GM18498 (cell line): ENCODE measurements around the gene ZNF532.

Experiments
- ATAC-seq: cut with Tn5 transposase; IDR thresholded peaks from one replicate; pipeline ENCODE4 v1.9.1; 2021; ENCODE audit warnings: mild to moderate bottlenecking, moderate library complexity; ENCODE audit not compliant: unreplicated experiment

The ZNF532 gene

DNA sequence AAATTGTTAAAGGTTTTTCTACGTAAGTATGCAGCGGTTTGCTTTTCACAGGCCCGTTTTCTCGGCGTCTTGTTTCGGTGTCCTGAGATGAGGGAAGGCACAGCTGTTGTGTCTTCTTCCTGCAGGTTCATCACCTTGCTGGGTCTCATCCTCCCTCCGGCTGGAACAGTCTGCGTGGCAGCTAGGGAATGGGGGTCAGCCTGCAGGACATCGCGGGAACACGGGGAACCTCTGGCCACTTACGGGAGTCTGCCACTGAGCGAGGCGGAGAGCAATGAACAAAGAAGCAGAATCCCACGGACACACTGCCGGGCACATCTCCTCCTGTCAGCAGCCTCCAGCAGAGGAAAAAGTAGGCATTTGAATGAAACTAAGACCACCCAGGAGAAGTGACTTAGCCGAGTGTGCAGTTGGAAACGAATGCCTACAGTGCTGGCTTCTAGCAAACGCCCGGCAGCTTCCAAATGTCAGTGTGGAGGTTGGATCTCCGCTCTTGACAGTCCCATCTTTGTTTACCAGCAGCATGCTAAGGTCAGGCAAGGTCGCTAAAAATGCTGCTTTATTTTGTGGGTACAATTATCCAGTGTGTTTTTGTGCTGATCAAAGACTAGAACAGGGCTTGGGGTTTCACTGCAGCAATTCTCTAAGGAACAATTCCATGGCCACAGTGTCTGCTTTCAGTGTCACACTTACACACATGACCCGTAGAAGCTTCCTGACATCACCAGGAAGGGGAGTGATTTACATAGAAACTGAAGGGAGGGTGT, 165.2 kb downstream of the ZNF532 start:
- no peak for ATAC-seq

DNA sequence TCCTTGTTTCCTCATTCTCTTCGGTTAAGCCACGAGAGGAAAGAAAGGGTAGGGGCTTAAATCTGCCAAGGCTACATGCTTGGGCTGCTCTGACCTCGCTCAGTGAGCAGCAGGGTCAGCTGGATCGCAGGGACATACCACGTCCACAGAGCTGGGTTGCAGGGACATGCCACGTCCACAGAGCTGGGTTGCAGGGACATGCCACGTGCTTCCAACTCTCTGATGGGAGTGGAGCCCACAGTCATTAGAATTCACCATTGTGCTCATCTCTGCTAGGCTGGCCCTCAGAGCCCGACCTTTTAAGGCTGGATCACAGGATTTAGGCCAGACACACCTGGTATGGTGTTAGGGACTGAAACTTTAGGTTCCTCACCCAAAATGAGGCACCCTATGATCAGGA, 167.6 kb downstream of the ZNF532 start:
- no peak for ATAC-seq

DNA sequence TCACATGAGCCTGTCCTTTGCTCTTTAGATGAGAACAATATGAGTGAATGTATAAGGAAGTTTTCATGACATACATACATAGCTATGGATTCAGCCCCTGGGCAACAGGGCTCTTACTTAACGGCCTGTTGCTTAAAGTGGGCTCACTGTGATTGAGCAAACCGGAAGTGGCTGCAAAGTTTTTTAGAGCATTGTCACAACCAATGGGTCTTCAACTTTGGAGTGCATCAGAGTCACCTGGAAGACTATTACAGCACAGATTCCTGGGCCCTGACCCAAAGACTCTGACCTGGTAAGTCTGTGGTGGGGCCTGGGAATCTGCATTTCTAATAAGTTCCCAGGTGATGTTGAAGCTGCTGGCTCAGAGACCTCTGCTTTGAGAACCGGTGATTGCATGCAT, 168.7 kb downstream of the ZNF532 start:
- ATAC-seq, result no peak

DNA sequence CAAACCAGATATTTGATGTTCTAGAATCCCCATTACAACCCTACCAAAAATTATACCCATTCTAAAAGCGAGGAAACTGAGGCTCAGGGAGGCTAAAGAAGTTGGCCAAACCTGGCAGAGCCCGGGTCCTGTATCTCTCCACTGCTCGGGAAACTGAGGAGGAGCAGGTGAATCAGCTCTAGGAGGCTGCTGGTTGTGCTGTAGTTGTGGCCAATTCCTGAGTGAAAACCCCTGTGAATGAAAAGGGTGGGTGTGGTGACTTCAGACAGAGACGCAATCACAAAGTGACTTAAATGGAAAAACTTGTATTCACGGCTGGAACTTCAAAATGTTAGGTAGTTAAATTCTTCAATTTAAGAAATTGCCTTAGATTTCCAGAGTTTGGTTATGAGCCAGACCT, 169.3 kb downstream of the ZNF532 start:
- no peak for ATAC-seq

DNA sequence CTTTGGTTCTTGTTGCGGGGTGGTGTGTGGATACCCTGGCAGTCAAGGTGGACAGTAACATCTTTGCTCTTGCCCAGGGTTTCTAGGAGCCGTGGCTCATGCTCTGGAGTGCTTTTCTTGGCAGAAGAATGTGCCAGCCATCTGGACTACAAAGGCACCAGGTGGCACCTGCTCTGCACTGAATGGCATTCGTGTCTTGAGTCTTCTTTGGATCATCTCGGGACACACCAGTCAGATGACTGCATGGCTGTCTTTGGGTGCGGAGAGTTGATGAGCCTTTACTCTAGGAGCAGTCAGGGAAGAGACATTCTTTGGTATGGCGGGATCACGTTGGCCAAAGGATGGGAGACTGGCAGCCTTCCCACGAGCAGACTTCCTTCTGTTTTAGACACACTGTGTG, 170.9 kb downstream of the ZNF532 start:
- no peak for ATAC-seq
